ENCODE measurements around the gene SUMO3. TPM values are rescaled to one million over a fixed set of nuclear protein-coding genes. Genes with fewer than 3 reads are reported as not detected.

The SUMO3 gene
- total RNA-seq, 1 experiment from 2014 or later = 81.7 TPM

- TF ChIP-seq ZNF281 (CRISPR knock-in tag; IDR thresholded peaks at IDR 0.05) (no peak), GRHL2 (CRISPR knock-in tag; IDR thresholded peaks at IDR 0.05; ENCODE audit: insufficient replicate concordance, severe bottlenecking) (no peak), NFATC4 (CRISPR knock-in tag; IDR thresholded peaks at IDR 0.05) (no peak), MXD4 (CRISPR knock-in tag; IDR thresholded peaks at IDR 0.05; ENCODE audit: borderline replicate concordance) (no peak), NR3C1 (CRISPR knock-in tag; conservative IDR thresholded peaks at IDR 0.05; ENCODE audit: low read depth) (no peak), ATF1 (CRISPR knock-in tag; IDR thresholded peaks at IDR 0.05) (no peak), ESRRA (CRISPR knock-in tag; IDR thresholded peaks at IDR 0.05; ENCODE audit: borderline replicate concordance) (no peak), FOXJ3 (CRISPR knock-in tag; IDR thresholded peaks at IDR 0.05; ENCODE audit: borderline replicate concordance) (no peak), FOXP1 (CRISPR knock-in tag; IDR thresholded peaks at IDR 0.05; ENCODE audit: borderline replicate concordance) (no peak), NR2C2 (CRISPR knock-in tag; IDR thresholded peaks at IDR 0.05) (no peak), TCF7 (CRISPR knock-in tag; IDR thresholded peaks at IDR 0.05; ENCODE audit: low read depth) (no peak), RORB (CRISPR knock-in tag; IDR thresholded peaks at IDR 0.05) (no peak), ZNF232 (CRISPR knock-in tag; IDR thresholded peaks at IDR 0.05) (no peak)
Measured at GRCh38 chr21:44779417-44780136, 38.3 kb downstream of the SUMO3 start (continued).

GRCh38 chr21:44778983-44779382, 38.9 kb downstream of the SUMO3 start:
- H3K27ac Mint-ChIP-seq = no peak overlapping the region
- POLR2A ChIA-PET = interaction anchor here (0.7 kb wide), 1 partner anchor 25 kb away, joined by 3 read pairs; no protein-coding TSS in a partner anchor

DNA sequence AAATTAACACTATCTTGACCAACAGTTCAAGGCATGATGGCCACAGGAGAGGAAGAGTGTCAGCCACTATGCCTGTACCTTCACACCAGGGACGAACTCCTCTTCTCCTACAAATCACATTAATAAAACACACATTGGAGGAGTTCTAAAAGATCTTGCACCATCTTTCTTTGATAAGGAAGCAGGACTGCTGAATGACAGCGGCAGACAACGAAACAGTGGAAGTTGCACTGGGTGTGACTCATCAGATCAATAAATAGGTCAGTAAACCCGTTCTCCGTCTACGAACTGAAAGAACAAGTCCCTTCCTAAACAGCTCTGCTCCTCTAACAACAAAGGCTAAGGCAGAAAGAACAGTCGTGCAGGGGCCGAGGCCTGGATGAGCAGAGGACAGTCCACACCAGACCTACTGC, 39.4 kb downstream of the SUMO3 start:
- Mint-ChIP-seq H3K27me3 (ENCODE audit: low read depth) (no peaks in the 10 kb centered on the region), H3K36me3 (peaks cover 64% of the 10 kb centered on the region), H3K9me3 (peaks cover 4% of the 10 kb centered on the region), H3K4me1 (no peaks in the 10 kb centered on the region), H3K4me3 (no peak overlapping the region), H3K27ac (peak overlapping the region; percentile 59)
- ChIA-PET POLR2A (interaction anchor here (0.7 kb wide), 1 partner anchor 24 kb away, joined by 3 read pairs; no protein-coding TSS in a partner anchor), CTCF (no interaction called here)
- no peak for ATAC-seq
- DNase-seq (ENCODE audit: low spot score) = no peak
- TF ChIP-seq ETV6 (CRISPR knock-in tag; IDR thresholded peaks at IDR 0.05) (no peak), RORB (CRISPR knock-in tag; IDR thresholded peaks at IDR 0.05) (no peak), MLX (CRISPR knock-in tag; IDR thresholded peaks at IDR 0.05) (no peak), OVOL2 (CRISPR knock-in tag; IDR thresholded peaks at IDR 0.05; ENCODE audit: borderline replicate concordance) (no peak), ZNF671 (CRISPR knock-in tag; IDR thresholded peaks at IDR 0.05) (no peak), ZNF396 (CRISPR knock-in tag; IDR thresholded peaks at IDR 0.05; ENCODE audit: borderline replicate concordance) (no peak), ZBTB21 (CRISPR knock-in tag; IDR thresholded peaks at IDR 0.05; ENCODE audit: borderline replicate concordance) (no peak), MXD4 (CRISPR knock-in tag; IDR thresholded peaks at IDR 0.05; ENCODE audit: borderline replicate concordance) (no peak)
- TF ChIP-seq, protein P1, sequence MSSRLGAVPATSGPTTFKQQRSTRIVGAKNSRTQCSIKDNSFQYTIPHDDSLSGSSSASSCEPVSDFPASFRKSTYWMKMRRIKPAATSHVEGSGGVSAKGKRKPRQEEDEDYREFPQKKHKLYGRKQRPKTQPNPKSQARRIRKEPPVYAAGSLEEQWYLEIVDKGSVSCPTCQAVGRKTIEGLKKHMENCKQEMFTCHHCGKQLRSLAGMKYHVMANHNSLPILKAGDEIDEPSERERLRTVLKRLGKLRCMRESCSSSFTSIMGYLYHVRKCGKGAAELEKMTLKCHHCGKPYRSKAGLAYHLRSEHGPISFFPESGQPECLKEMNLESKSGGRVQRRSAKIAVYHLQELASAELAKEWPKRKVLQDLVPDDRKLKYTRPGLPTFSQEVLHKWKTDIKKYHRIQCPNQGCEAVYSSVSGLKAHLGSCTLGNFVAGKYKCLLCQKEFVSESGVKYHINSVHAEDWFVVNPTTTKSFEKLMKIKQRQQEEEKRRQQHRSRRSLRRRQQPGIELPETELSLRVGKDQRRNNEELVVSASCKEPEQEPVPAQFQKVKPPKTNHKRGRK (CRISPR knock-in tag; IDR thresholded peaks at IDR 0.05; ENCODE audit: borderline replicate concordance) = no peak
- TF ChIP-seq, protein P2, sequence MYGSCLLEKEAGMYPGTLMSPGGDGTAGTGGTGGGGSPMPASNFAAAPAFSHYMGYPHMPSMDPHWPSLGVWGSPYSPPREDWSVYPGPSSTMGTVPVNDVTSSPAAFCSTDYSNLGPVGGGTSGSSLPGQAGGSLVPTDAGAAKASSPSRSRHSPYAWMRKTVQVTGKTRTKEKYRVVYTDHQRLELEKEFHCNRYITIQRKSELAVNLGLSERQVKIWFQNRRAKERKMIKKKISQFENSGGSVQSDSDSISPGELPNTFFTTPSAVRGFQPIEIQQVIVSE (CRISPR knock-in tag; IDR thresholded peaks at IDR 0.05; ENCODE audit: borderline replicate concordance) = no peak

More at GRCh38 chr21:44778983-44779382, 38.9 kb downstream of the SUMO3 start:
- Mint-ChIP-seq H3K36me3 (peaks cover 61% of the 10 kb centered on the region), H3K27me3 (ENCODE audit: low read depth) (no peaks in the 10 kb centered on the region), H3K4me3 (no peak overlapping the region), H3K9me3 (peaks cover 4% of the 10 kb centered on the region), H3K4me1 (no peaks in the 10 kb centered on the region)
- CTCF ChIA-PET = interaction anchor here (1.0 kb wide), 2 partner anchors 14 to 18 kb away, joined by 3 read pairs; no protein-coding TSS in a partner anchor
- TF ChIP-seq, protein P3, sequence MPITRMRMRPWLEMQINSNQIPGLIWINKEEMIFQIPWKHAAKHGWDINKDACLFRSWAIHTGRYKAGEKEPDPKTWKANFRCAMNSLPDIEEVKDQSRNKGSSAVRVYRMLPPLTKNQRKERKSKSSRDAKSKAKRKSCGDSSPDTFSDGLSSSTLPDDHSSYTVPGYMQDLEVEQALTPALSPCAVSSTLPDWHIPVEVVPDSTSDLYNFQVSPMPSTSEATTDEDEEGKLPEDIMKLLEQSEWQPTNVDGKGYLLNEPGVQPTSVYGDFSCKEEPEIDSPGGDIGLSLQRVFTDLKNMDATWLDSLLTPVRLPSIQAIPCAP (CRISPR knock-in tag; IDR thresholded peaks at IDR 0.05) = no peak
- TF ChIP-seq, protein P4, sequence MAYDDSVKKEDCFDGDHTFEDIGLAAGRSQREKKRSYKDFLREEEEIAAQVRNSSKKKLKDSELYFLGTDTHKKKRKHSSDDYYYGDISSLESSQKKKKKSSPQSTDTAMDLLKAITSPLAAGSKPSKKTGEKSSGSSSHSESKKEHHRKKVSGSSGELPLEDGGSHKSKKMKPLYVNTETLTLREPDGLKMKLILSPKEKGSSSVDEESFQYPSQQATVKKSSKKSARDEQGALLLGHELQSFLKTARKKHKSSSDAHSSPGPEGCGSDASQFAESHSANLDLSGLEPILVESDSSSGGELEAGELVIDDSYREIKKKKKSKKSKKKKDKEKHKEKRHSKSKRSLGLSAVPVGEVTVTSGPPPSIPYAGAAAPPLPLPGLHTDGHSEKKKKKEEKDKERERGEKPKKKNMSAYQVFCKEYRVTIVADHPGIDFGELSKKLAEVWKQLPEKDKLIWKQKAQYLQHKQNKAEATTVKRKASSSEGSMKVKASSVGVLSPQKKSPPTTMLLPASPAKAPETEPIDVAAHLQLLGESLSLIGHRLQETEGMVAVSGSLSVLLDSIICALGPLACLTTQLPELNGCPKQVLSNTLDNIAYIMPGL (CRISPR knock-in tag; IDR thresholded peaks at IDR 0.05) = no peak
- no peak for ATAC-seq
- no peak for DNase-seq (ENCODE audit: low spot score)
